ENCODE data around the gene GRIK1. TPM values are rescaled to one million over a fixed set of nuclear protein-coding genes. Genes with fewer than 3 reads are reported as not detected.

Gene GRIK1
- total and polyA plus RNA-seq, 12 donors = not detected

- no peaks in the 10 kb centered on the region for H3K4me1 ChIP-seq
- peaks cover 0 to under 1% (median 0%) of the 10 kb centered on the region in 7 donors for H3K27me3 ChIP-seq
- H3K36me3 ChIP-seq = no peaks in the 10 kb centered on the region
- no peak overlapping the region for H3K4me3 ChIP-seq
- H3K27ac ChIP-seq = no peak overlapping the region
- ATAC-seq = no peak
- no peak for TF ChIP-seq CTCF (IDR thresholded peaks at IDR 0.05)
- no peaks in the 10 kb centered on the region for H3K9me3 ChIP-seq
- intact Hi-C loops (cut with DNase I) = loop anchor here in 3 of 10 donors (10.0 kb wide), 3 partner anchors 369 to 759 kb away; no protein-coding TSS in a partner anchor
- no peak for DNase-seq
- WGBS, 2 donors = 86 to 90% methylated on average over 3 of the region's 3 CpGs
Observed at GRCh38 chr21:29843804-29844203, 96.0 kb downstream of the GRIK1 start.

- no peak for ATAC-seq
- 88 to 94% methylated on average over 2 of the region's 2 CpGs for WGBS, 2 donors
- Histone ChIP-seq H3K4me1 (no peaks in the 10 kb centered on the region), H3K27ac (no peak overlapping the region), H3K27me3 (peaks cover 0 to 3% (median 0%) of the 10 kb centered on the region in 7 donors), H3K36me3 (no peaks in the 10 kb centered on the region), H3K9me3 (peaks cover 0 to 19% (median 0%) of the 10 kb centered on the region in 11 donors), H3K4me3 (no peak overlapping the region)
- no peak for TF ChIP-seq CTCF (IDR thresholded peaks at IDR 0.05)
- DNase-seq = no peak
- intact Hi-C loops (cut with DNase I) = no loop called here
Observed at GRCh38 chr21:29834617-29835016, 105.2 kb downstream of the GRIK1 start.

- Histone ChIP-seq H3K9me3 (peaks cover 0 to 24% (median 0%) of the 10 kb centered on the region in 11 donors), H3K4me1 (no peaks in the 10 kb centered on the region), H3K27me3 (peaks cover 0 to 3% (median 0%) of the 10 kb centered on the region in 7 donors), H3K4me3 (no peak overlapping the region), H3K27ac (no peak overlapping the region), H3K36me3 (no peaks in the 10 kb centered on the region)
- 90% methylated on average over 2 of the region's 2 CpGs for WGBS, 2 donors
- no peak for DNase-seq
- ATAC-seq = no peak
- TF ChIP-seq CTCF (IDR thresholded peaks at IDR 0.05) = no peak
- intact Hi-C loops (cut with DNase I) = no loop called here
Observed at GRCh38 chr21:29832217-29832616, 107.6 kb downstream of the GRIK1 start.

- intact Hi-C loops (cut with DNase I) = no loop called here
- Histone ChIP-seq H3K4me3 (no peak overlapping the region), H3K9me3 (peaks cover 0 to 27% (median 0%) of the 10 kb centered on the region in 11 donors), H3K4me1 (no peaks in the 10 kb centered on the region), H3K27me3 (no peaks in the 10 kb centered on the region), H3K27ac (no peak overlapping the region), H3K36me3 (no peaks in the 10 kb centered on the region)
- TF ChIP-seq CTCF (IDR thresholded peaks at IDR 0.05) = no peak
- no peak for ATAC-seq
- no peak for DNase-seq
- WGBS, 2 donors = 70 to 77% methylated on average over 2 of the region's 2 CpGs
Observed at GRCh38 chr21:29829564-29830275, 110.1 kb downstream of the GRIK1 start.

Measured in heart right ventricle (tissue), 16 donors.